Right lobe of liver (tissue), 4 donors: ENCODE measurements around the gene PLN.

Experiments
- CTCF ChIP-seq, 4 donors: fragments of 200-600 bp in 3 of 4; fragments of 450-650 bp in 1 of 4; IDR thresholded peaks; one replicate each; pipeline versions ENCODE4 v1.5.1 to v1.8.0; 2016 to 2022; ENCODE audit warnings: antibody characterized with exemption in 4 of 4, mild to moderate bottlenecking in 2 of 4
- POLR2A ChIP-seq: fragments of 450-650 bp; IDR thresholded peaks from one replicate; pipeline ENCODE4 v1.6.1; 2017; ENCODE audit warnings: antibody characterized with exemption, mild to moderate bottlenecking
- donor health status: DM: no; HTN: no; CAD: no.
- donor health status: DM: no; HTN: no; CAD: no.
- donor health status: DM: no; HTN: yes; CAD: no.

- TF ChIP-seq CTCF (IDR thresholded peaks at IDR 0.05) (no peak), POLR2A (no peak)
Measured at GRCh38 chr6:118598324-118598723, 50.2 kb downstream of the PLN start.
